ENCODE measurements around the gene ARHGEF1.

ARHGEF1 gene

DNA sequence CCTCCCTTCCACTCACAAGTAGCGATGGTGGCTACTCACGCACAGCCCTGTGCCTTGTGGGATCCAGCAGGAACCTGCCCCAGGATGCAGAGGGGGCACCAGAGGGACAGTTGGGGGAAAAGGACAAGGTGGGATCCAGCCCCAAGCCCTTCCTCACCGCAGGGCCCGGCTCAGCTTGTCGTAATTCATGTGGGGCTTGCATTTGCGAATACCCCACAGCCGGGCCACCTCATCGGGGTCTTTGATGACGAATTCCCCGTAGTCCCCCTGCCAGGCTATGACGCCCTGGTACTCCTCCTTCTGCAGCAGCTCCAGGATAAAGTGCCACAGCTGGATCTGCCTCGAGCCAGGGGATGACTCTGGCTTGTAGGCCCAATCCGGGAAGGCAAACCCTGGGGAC lies 26.7 kb downstream of the ARHGEF1 start:
- ChIA-PET POLR2A (no interaction called here), CTCF (interaction anchor here (1.1 kb wide), 1 partner anchor 14 kb away, joined by 3 read pairs; no protein-coding TSS in a partner anchor)
- H3K9me3 ChIP-seq (ENCODE audit: control extremely low read depth in 1 of 5, control insufficient read depth in 4 of 5, insufficient read depth in 2 of 5, low read depth in 1 of 5, low read length in 4 of 5), result no peaks in the 10 kb centered on the region
- 87% methylated on average over 9 of the region's 13 CpGs for WGBS (ENCODE audit: insufficient coverage)
- H3K36me3 ChIP-seq (ENCODE audit: control insufficient read depth in 4 of 4, insufficient read depth in 4 of 4, low read length in 3 of 4), result peaks cover 3 to 33% (median 24%) of the 10 kb centered on the region in 4 experiments
- H3K4me3 ChIP-seq (ENCODE audit: control insufficient read depth in 1 of 7, extremely low read depth in 1 of 7, insufficient read depth in 4 of 7, low read depth in 2 of 7, low read length in 6 of 7), result no peak overlapping the region
- DNase-seq, result no peak
- no peak overlapping the region for H3K27ac ChIP-seq (ENCODE audit: insufficient read depth in 1 of 2, low read depth in 1 of 2, low read length in 2 of 2, poor library complexity in 1 of 2, severe bottlenecking in 2 of 2)
- peaks cover 0 to 43% (median 24%) of the 10 kb centered on the region in 5 experiments for H3K27me3 ChIP-seq (replicated peaks in 2 of 5; ENCODE audit: control insufficient read depth in 4 of 5, insufficient read depth in 5 of 5, low read length in 4 of 5)
- peaks cover 0 to 12% (median under 1%) of the 10 kb centered on the region in 4 experiments for H3K4me1 ChIP-seq (ENCODE audit: control extremely low read depth in 1 of 4, control insufficient read depth in 4 of 4, insufficient read depth in 4 of 4, low read length in 3 of 4)

GRCh38 chr19:41910240-41910991 lies 27.4 kb downstream of the ARHGEF1 start:
- Histone ChIP-seq H3K36me3 (ENCODE audit: control insufficient read depth in 4 of 4, insufficient read depth in 4 of 4, low read length in 3 of 4) (peaks cover 2 to 26% (median 17%) of the 10 kb centered on the region in 4 experiments), H3K4me3 (ENCODE audit: control insufficient read depth in 1 of 7, extremely low read depth in 1 of 7, insufficient read depth in 4 of 7, low read depth in 2 of 7, low read length in 6 of 7) (no peak overlapping the region), H3K27me3 (replicated peaks in 2 of 5; ENCODE audit: control insufficient read depth in 4 of 5, insufficient read depth in 5 of 5, low read length in 4 of 5) (peaks cover 0 to 50% (median 24%) of the 10 kb centered on the region in 5 experiments), H3K9me3 (ENCODE audit: control extremely low read depth in 1 of 5, control insufficient read depth in 4 of 5, insufficient read depth in 2 of 5, low read depth in 1 of 5, low read length in 4 of 5) (no peaks in the 10 kb centered on the region), H3K27ac (ENCODE audit: insufficient read depth in 1 of 2, low read depth in 1 of 2, low read length in 2 of 2, poor library complexity in 1 of 2, severe bottlenecking in 2 of 2) (no peak overlapping the region), H3K4me1 (ENCODE audit: control extremely low read depth in 1 of 4, control insufficient read depth in 4 of 4, insufficient read depth in 4 of 4, low read length in 3 of 4) (peaks cover 0 to 16% (median 4%) of the 10 kb centered on the region in 4 experiments)
- ChIA-PET CTCF (interaction anchor here (1.1 to 2.6 kb wide), 2 partner anchors 11 to 15 kb away, joined by 3 to 8 read pairs; no protein-coding TSS in a partner anchor), POLR2A (no interaction called here)
- no peak for DNase-seq
- 71% methylated on average over 10 of the region's 12 CpGs for WGBS (ENCODE audit: insufficient coverage)

GRCh38 chr19:41910992-41911888 lies 28.3 kb downstream of the ARHGEF1 start:
- Histone ChIP-seq H3K36me3 (ENCODE audit: control insufficient read depth in 4 of 4, insufficient read depth in 4 of 4, low read length in 3 of 4) (peaks cover 2 to 18% (median 10%) of the 10 kb centered on the region in 4 experiments), H3K4me3 (ENCODE audit: control insufficient read depth in 1 of 7, extremely low read depth in 1 of 7, insufficient read depth in 4 of 7, low read depth in 2 of 7, low read length in 6 of 7) (no peak overlapping the region), H3K27me3 (replicated peaks in 2 of 5; ENCODE audit: control insufficient read depth in 4 of 5, insufficient read depth in 5 of 5, low read length in 4 of 5) (peaks cover 0 to 58% (median 28%) of the 10 kb centered on the region in 5 experiments), H3K4me1 (ENCODE audit: control extremely low read depth in 1 of 4, control insufficient read depth in 4 of 4, insufficient read depth in 4 of 4, low read length in 3 of 4) (peaks cover 0 to 17% (median 5%) of the 10 kb centered on the region in 4 experiments), H3K27ac (ENCODE audit: insufficient read depth in 1 of 2, low read depth in 1 of 2, low read length in 2 of 2, poor library complexity in 1 of 2, severe bottlenecking in 2 of 2) (no peak overlapping the region), H3K9me3 (ENCODE audit: control extremely low read depth in 1 of 5, control insufficient read depth in 4 of 5, insufficient read depth in 2 of 5, low read depth in 1 of 5, low read length in 4 of 5) (no peaks in the 10 kb centered on the region)
- ChIA-PET CTCF (interaction anchor here (0.6 to 2.6 kb wide), 3 partner anchors 9 to 10 kb away, joined by 3 to 8 read pairs (median 3); no protein-coding TSS in a partner anchor), POLR2A (no interaction called here)
- WGBS (ENCODE audit: insufficient coverage), result 82% methylated on average over 11 of the region's 13 CpGs
- no peak for DNase-seq

GRCh38 chr19:41911889-41912731 lies 29.1 kb downstream of the ARHGEF1 start:
- Histone ChIP-seq H3K9me3 (ENCODE audit: control extremely low read depth in 1 of 5, control insufficient read depth in 4 of 5, insufficient read depth in 2 of 5, low read depth in 1 of 5, low read length in 4 of 5) (no peaks in the 10 kb centered on the region), H3K4me1 (ENCODE audit: control extremely low read depth in 1 of 4, control insufficient read depth in 4 of 4, insufficient read depth in 4 of 4, low read length in 3 of 4) (peaks cover 0 to 17% (median 5%) of the 10 kb centered on the region in 4 experiments), H3K27ac (ENCODE audit: insufficient read depth in 1 of 2, low read depth in 1 of 2, low read length in 2 of 2, poor library complexity in 1 of 2, severe bottlenecking in 2 of 2) (no peak overlapping the region), H3K4me3 (ENCODE audit: control insufficient read depth in 1 of 7, extremely low read depth in 1 of 7, insufficient read depth in 4 of 7, low read depth in 2 of 7, low read length in 6 of 7) (no peak overlapping the region), H3K27me3 (replicated peaks in 2 of 5; ENCODE audit: control insufficient read depth in 4 of 5, insufficient read depth in 5 of 5, low read length in 4 of 5) (peaks cover 0 to 67% (median 32%) of the 10 kb centered on the region in 5 experiments), H3K36me3 (ENCODE audit: control insufficient read depth in 4 of 4, insufficient read depth in 4 of 4, low read length in 3 of 4) (peaks cover 0 to 9% (median 4%) of the 10 kb centered on the region in 4 experiments)
- 48% methylated on average over 19 of the region's 29 CpGs for WGBS (ENCODE audit: insufficient coverage)
- POLR2A ChIA-PET, result no interaction called here
- no peak for DNase-seq
- CTCF ChIA-PET, result interaction anchor here (1.2 to 2.6 kb wide), 2 partner anchors 9 to 10 kb away, joined by 3 to 8 read pairs; no protein-coding TSS in a partner anchor

DNA sequence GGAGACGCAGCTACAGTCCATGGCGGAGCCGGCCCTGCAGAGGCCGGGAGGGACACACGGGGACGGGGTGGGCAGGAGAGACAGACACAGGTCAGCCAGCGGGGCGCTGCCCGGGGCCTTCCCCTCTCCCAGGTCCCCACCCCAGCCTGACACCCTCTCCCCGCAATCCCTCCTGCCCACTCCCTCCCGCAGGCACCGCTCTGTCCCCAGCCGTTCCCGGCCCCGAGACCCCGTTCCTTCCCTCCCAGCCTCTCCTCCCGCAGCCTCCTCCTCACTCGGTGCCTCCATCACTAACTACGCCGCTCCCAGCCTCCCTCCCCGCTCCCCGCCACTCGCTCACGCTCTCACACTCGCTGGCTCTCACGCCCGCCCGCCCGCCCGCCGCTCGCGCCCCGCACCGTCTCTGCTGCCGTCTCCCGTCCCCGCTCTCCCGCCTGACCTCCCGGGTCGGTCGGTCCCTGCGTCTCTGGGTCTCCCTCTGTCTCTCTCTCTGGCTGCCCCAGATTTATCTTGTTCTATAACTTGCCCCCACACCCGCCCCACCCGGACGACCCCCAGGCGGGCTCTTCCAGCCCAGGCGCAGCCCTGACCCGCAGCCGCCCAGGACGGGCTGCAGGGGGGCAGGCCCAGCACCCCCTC lies 30.0 kb downstream of the ARHGEF1 start:
- Histone ChIP-seq H3K27me3 (replicated peaks in 2 of 5; ENCODE audit: control insufficient read depth in 4 of 5, insufficient read depth in 5 of 5, low read length in 4 of 5) (peaks cover 0 to 75% (median 33%) of the 10 kb centered on the region in 5 experiments), H3K27ac (ENCODE audit: insufficient read depth in 1 of 2, low read depth in 1 of 2, low read length in 2 of 2, poor library complexity in 1 of 2, severe bottlenecking in 2 of 2) (no peak overlapping the region), H3K4me1 (ENCODE audit: control extremely low read depth in 1 of 4, control insufficient read depth in 4 of 4, insufficient read depth in 4 of 4, low read length in 3 of 4) (peaks cover 0 to 17% (median 5%) of the 10 kb centered on the region in 4 experiments), H3K9me3 (ENCODE audit: control extremely low read depth in 1 of 5, control insufficient read depth in 4 of 5, insufficient read depth in 2 of 5, low read depth in 1 of 5, low read length in 4 of 5) (no peaks in the 10 kb centered on the region), H3K4me3 (ENCODE audit: control insufficient read depth in 1 of 7, extremely low read depth in 1 of 7, insufficient read depth in 4 of 7, low read depth in 2 of 7, low read length in 6 of 7) (no peak overlapping the region), H3K36me3 (ENCODE audit: control insufficient read depth in 4 of 4, insufficient read depth in 4 of 4, low read length in 3 of 4) (peaks cover 0 to 3% (median under 1%) of the 10 kb centered on the region in 4 experiments)
- POLR2A ChIA-PET, result no interaction called here
- CTCF ChIA-PET, result interaction anchor here (1.2 kb wide), 1 partner anchor 11 kb away, joined by 3 read pairs; no protein-coding TSS in a partner anchor
- DNase-seq, result no peak
- WGBS (ENCODE audit: insufficient coverage), result 3% methylated on average over 34 of the region's 51 CpGs
